ENCODE data around the gene PLSCR5. TPM values are rescaled to one million over a fixed set of nuclear protein-coding genes. Genes with fewer than 3 reads are reported as not detected.

PLSCR5 gene, protein sequence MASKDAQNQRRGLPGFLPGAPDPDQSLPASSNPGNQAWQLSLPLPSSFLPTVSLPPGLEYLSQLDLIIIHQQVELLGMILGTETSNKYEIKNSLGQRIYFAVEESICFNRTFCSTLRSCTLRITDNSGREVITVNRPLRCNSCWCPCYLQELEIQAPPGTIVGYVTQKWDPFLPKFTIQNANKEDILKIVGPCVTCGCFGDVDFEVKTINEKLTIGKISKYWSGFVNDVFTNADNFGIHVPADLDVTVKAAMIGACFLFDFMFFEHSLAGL
- not detected for total RNA-seq

DNA sequence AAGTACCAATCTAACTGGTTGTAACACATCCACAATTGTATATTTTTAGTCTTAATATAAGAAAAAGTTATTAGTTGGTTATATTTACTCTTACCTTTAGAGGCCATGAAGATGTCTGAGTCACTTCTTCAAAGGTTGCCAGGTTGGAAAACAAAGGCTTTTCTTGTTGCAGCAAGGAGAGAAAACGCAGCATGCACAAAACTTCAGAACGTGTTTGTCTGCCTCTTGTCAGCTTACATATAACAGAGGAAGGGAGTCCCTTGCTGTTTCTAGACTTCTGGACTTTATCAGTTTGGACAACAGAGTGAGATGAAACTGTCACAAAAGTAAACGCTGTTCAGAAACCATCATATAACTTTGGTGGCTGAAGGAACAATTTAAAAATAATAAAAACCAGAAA lies at the start of gene PLSCR5:
Gene PLSCR5 (minus strand): TSS at position 241 of the 400 bp plus-strand sequence. CDS start 134 bp downstream, at position 107.
- no peak for DNase-seq

DNA sequence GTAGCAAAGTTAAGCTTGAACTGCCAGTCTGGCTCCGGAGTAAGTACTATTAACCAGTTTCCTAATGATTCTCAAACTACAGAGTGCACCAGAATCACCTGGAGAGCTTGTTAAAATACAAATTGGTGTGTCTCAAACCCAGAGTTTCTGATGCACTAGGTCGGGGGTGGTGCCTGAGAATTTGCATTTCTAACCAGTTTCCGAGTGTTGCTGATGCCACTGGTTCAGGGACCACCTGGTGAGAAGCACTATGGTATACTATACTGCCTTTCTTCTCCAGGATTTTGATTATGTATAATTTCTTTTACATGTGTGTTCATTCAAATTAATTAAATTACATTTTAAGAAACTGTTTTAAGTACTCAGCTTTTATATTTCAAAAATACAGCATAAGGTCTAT lies 48.8 kb upstream of the PLSCR5 start:
- DNase-seq = no peak

DNA sequence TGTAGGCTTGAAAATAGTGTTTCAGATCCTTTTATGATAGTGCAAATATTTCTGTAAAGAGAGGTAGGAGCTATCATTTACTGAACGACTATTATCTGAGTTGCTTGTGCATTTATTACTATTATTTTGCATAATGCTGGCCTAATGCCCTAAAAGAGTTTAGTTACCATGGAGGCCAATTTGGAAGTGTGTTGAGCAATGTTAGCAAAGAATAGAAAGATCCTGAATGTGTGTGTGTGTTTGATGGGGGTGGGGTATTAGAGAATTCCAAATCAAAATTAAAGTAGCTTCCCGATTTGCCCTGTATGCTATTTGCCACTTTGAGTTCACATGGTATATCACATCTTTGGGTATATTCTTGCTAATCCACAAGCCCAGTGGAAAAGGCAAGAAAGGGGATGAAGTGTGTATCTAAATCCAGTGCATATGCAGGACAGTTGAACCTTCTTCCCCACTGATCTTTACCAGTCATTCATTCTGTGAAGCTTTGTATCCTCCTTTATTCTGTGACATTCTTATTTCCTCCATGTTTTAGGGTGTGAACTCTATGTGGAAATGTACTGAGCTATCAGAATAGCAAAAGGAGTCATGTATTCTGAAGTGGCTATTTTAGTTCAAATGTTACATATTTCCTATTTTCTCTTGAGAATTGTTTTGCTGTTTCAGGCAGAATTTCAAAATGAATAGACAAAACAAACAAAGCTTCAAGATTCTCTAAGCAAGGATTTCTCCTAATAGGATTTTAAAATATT lies 45.7 kb upstream of the PLSCR5 start:
- no peak for DNase-seq

DNA sequence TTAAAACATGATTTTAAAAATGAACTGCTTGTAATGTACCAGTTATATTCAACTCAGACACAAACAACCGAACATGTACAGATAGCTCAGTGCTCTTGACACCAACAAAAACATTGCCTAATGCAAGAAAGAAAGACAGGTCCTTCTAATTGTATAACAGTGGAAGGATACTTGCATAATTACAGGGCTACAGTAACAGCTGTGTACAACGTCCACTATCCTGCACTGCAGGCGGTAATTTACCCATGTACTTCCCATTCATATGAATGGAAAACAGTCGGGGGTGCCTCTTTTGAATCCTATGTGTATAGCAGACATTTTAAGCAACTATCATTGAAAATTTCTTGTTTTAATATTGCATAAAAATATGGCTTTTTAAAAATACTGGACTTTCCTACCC lies 41.1 kb upstream of the PLSCR5 start:
- DNase-seq = no peak

DNA sequence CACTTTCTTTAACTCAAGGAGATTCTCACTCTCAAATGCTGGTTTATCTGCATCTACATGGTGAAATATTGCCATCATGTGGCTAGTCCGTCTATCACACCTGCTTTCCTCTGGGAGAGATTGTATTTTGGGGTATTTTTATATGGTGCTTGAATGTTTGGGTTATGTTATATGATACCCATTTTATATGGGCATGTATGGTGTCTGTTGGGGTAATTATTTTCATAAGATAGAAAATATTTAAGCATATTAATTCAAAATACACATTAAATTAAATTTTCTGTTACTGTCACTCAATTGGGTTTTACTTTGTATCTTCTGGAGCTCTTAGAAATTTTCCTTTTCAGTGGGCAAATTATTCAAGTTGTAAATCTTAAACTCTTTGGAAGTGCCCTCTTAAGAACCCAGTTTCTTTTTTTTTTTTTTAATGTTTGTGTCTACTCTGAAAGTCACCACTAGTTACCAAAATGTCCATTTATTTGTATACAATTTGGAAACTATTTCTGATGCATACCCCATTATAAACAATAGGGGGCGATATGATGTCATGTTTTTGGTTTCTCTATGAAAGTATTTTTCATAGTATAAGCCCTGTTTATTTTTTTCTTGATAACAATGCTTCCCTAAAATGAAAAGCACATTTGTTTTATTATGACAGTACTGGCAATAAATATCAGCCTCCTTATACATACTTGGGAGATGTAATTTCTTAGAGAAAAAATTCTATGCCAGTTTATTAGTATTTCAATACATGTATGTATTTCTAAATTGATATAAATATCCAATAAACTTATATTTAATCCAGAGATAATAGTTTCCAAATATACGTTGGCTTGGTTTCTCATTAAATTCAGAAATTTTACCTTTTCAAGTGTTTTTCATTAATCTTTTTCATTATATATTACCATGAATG lies 36.1 kb upstream of the PLSCR5 start:
- peak; percentile 26 for DNase-seq

DNA sequence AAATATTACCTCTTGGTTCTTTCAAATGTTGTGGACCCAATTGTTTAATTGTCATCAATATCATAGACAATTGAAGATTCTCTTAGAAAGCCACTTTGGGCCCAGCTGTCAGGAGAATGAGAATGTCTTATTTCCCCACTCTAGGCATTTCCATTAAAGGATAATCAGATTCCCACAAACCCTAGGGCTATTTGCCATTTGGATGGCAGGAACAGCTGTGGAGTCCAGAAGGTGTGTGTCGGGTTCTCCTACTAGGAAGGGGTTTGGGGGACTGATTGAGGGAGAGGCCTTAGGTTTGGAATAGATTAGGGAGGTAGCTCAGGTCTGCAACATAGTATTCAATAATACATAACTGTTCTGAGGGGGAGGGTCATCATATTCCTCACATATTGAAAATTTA lies 35.2 kb upstream of the PLSCR5 start:
- no peak for DNase-seq

DNA sequence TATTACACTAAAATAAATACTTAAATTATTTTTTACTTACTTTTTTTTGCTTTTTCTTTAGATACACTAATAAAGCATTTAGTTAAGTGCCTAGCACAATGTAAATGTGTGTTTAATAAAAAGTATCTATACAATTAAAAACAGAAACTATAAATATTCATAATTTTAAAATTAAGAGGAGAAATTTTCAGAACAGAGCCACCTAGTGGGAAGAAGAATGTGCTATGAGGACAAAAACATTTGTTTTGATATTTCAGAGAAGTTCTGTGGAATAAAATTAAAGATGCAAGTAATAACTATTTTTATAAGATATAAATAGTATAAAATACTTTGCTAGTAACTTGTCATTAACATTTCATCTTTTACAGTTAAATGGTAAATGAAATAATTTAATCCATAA lies 33.6 kb upstream of the PLSCR5 start:
- DNase-seq = no peak

DNA sequence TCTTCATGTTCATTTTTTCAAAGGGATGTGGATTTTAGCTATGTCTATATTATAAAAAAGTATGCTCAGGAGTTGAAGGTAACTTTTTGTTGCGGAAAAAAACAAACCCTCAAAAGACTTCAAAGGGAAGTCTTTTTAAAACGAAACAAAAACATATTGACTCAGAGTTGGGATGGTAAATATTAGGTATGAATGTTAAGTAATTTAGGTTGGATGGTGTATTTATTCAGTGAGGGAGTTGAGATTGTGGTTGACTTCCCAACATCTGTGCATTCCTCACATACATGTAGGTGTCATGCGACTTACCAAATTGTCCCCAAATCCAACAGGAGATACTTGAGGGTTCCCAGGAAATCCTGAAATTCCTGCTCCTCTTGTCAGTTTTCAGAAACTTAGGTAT lies 32.7 kb upstream of the PLSCR5 start:
- no peak for DNase-seq

DNA sequence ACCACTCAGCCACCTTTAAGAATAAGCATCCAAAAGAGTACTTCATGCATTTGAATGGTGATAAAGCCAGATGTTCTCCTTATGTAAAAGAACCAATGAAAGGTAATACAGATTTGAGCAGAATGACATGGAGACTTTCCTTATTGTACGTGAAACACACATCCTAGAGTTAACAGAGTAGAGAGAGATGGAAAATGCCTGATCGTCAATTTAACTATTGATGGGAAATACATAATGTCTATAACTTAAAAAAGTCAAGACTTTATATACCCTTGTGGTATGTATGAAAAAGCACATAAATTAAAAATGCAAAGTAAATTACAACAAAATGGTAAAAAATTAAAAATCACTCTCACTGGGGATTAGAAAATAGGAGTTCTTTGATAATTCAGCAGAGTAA lies 31.7 kb upstream of the PLSCR5 start:
- DNase-seq = no peak

DNA sequence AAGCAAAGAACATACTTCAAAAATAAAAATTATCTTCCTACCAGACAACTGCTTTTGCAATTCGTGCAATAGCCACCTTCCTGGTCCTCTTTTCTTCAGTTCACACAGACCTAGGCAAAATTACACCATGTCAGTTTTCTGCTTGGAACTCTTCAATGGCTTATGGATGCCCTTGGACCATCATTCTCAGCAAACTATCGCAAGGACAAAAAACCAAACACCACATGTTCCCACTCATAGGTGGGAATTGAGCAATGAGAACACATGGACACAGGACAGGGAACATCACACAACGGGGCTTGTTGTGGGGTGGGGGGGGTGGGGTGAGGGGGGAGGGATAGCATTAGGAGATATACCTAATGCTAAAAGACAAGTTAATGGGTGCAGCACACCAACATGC lies 29.2 kb upstream of the PLSCR5 start:
- no peak for DNase-seq

DNA sequence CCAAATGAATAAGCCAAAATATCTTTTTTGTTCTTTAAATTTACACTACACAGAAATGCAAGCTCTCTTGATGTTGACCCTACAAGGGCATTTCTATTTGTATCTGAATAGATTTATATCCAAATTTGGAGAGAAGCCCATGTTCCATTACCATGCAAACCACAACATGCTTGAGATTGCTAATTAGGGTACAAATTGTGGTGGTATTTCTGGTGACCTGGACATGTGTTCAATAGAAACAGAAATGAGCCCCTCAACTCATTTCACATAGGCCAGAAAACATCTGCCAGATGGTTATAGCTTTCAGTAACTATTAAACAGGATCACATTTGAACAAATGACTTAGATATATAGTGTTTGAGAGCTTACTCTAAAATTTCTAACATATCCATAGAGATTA lies 23.5 kb upstream of the PLSCR5 start:
- DNase-seq = no peak

DNA sequence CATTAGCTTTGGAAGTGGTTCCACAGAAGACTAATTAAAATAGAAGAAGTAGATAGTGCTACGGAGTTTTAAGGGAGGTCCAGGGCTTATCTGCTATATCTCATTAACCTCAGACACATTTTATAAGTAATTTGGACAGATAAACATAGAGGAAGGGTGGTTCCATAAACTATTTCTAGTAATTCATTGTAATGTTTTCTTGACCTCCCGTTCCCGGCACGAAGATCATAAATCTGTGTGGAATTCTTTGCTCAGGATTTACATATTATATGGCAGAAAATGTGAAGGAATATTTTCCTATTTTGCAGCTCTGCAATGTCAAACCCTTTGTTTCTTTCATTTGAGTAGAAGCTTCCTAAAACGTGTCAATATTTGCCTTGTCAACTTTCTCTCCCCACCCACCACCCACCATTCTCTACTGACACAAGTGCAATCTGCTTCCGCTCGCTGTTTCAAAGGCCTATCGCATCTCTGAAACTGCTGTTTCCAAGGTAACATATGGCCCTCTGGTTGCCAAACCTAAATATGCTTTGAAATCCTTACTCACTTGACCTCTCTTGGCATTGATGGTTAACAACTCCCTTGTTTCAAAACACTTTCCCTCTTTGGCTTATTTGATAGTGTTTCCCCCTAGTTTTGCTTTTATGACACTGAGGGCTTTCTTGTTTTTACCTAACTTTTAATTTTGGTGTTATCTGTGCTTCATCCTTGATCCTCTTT lies 21.4 kb upstream of the PLSCR5 start:
- DNase-seq = no peak

DNA sequence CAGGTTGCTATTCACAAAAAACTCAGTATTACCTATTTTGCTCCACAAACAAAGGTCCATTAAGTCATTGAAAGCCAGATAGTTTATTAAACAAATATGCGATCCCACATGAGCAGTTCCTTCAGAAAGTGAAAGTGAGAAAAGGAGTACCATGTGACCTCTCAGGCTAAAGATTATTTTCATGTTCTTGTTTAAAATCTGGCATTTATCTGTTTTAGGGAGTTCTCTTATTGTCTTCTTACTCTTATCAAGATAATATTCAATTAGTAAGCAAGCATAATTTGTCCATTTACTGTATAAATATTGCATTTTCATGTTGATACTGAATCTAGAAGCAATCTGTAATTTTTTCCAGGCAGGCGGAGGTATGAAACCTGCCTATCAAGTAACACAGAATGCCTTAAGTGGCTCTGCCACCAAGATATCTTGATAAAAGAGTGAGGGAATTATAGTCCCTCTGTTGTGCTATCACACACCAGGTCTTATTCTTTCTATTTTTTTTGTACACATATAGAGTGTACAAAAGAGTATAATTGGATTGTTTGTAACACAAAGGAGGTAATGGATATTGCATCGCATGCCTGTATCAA lies 20.1 kb upstream of the PLSCR5 start:
- no peak for DNase-seq

DNA sequence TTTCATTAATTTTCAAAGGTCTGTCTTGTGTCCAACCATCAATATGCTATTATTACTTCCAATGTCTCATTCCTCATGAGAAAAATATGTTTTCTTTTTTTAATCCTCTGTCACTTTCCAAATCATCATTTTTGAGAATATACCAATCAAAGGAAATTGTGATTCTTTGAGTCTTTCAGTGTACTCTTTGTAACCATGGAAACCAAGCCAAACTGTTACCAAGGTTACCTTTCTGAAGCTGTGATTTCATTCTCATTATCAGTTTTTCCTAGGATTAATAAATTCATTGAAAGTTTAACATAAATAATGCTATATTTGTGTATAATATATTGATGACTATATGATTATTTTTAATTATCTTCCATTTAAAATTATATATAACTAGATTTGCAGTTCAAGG lies 16.6 kb upstream of the PLSCR5 start:
- no peak for DNase-seq

DNA sequence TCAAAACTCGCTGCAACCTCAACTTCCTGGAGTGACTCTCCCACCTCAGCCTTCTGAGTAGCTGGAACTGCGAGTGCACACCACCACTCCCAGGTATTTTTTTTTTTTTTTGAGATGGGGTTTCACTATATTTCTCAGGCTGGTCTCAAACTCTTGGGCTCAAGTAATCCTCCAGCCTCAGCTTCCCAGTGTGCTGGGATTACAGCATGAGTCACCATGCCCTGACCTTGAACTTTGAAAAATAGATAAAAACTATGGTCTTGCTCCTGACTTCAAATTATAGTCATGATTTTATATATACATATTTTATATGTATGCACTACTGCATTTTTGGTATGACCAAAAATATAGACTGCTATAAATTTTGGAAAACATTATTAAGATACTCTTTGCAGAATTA lies 6.9 kb upstream of the PLSCR5 start:
- no peak for DNase-seq

DNA sequence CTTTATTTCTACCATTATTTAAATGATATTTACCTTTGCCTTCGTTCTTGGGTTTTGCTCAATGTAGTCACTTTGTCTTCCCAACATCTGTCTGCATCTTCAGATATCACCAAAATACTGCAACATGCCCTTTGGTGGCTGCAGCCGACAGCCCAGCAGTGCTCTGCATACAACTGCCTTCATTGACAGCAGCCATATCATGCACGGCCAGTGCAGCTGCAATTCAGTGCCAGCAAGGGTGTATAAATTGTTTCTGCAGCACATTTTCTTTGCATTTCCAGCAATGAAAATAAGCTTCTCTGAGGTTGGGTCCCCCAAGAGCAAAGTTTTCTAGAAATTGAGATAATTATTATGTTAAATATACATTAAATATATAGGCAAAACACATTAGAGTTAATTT lies 6.0 kb upstream of the PLSCR5 start:
- DNase-seq = no peak

DNA sequence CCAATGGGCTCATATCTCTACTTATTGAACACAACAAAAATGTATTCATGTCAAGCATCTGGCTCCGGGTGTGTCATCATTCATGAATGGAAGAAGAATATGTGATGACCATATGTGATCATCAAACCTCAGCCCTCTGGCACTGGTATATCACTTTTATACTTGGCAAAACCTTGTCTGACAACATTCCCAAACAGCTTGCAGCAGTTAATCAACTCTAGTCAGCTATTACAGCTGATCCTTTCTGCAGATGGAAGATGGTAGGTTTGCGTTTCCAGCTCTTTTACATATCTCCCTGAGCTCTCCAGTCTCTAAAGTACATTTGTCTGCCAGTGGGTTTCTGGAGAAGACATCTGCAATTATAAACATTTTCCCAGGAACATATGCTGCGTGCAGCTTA lies 6.6 kb downstream of the PLSCR5 start:
- peak; percentile 48 for DNase-seq

DNA sequence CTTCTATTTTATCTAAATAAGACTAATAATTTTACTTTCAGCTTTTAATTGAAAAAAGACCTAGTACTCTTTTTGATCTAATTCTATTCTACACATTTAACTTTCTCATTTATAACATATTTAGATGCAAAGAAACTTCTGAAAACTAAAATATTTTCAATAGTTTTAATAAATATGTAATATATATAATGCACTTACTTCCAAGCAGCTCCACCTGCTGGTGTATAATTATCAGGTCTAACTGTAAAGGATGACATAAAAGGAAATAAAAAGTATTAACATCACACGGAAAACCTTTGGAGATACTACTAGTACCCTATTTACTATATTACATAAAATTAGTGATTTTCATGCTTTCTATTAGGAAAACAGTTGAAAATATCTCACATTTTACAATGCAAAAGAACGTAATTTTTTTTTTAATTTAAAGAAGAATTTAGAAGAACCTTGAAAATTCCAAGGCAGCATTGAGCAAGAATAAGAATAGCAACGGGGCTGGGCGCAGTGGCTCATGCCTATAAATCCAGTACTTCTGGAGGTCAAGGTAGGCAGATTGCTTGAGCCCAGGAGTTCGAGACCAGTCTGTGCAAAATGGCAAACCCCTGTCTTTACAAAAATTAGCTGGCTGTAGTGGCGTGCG lies 10.2 kb downstream of the PLSCR5 start:
- DNase-seq = no peak

DNA sequence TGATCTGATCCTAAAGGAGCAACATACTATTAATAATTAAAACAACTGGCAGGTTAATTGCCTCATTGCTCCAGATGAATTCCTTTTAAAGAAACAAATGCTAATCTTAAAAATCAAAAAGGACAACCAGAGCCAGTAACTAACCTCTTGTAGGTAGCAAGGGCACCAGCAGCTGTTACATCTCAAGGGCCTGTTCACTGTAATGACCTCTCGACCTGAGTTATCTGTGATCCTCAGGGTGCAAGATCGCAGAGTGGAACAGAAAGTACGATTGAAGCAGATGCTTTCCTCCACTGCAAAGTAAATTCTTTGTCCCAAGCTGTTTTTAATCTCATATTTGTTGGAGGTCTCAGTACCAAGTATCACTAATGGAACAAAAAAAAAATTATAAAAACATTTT lies 11.4 kb downstream of the PLSCR5 start:
- no peak for DNase-seq

DNA sequence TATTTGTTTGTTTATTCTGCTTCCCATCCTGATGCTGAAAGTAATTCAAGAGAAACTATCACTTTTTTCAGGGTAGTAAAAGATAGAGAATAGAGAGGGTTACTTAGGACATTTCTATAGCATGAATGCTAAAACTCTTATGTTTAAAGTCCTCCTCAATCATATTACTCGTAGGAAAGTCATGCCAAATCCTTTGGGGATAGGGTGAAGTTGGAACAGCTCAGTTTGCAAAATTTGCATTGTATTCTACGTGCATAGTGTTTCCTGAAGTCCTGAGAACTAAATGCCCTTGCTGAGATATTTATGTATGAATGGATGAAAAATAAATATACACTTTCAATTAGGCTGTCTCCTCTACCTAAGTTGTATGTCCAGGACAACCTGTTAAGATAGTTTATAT lies 14.6 kb downstream of the PLSCR5 start:
- no peak for DNase-seq

DNA sequence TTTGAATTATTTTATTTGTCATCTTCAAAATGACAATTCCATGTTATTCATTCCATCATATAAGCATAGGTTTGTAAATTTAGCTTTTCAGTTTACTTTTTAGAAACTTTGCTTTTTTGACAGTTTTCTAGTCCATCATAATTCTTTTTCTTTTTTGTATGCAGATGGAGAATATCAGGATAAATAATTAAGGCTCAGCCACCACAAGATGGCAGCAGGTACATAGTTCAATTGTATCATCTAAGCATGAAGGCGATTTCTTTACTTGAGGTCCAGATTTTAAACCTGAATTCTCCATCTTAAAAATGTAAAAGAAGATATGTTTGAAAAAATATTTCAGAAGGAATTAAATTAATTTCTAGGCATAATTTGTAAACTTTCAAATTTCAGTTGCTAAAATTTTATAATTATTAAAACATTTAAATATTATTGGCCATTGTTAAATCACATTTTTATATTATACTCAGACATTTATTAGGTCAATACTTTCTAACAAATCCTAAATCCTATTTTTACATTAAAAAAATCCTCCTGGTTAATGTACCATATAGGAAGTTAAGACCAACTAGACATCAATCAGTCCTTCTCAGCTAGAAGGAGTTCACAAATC lies 15.1 kb downstream of the PLSCR5 start:
- no peak for DNase-seq
